Trophoblast cell (in vitro differentiated cells and primary cell): Measurements from ENCODE around the gene TASOR2. TPM values are rescaled to one million over a fixed set of nuclear protein-coding genes. Genes with fewer than 3 reads are reported as not detected.

ENCODE experiments used
- DNase-seq, 2 donors: peaks; one replicate each; pipeline ENCODE4 v3.0.0-alpha.2; 2016
- H2AFZ ChIP-seq: 2 replicates; pipeline ENCODE4 v1.6.1; 2013; ENCODE audit warnings: low read length, moderate library complexity, mild to moderate bottlenecking; ENCODE audit not compliant: insufficient read depth, poor library complexity
- H2AK5ac ChIP-seq: 2 replicates; pipeline ENCODE4 v1.6.1; 2013; ENCODE audit warnings: mild to moderate bottlenecking, low read length
- H2BK120ac ChIP-seq: 2 replicates; pipeline ENCODE4 v1.6.1; 2013; ENCODE audit warnings: low read length, mild to moderate bottlenecking, moderate library complexity; ENCODE audit not compliant: insufficient read depth, poor library complexity
- H2BK12ac ChIP-seq: 2 replicates; pipeline ENCODE4 v1.6.1; 2013; ENCODE audit warnings: mild to moderate bottlenecking, low read length, moderate library complexity
- H2BK5ac ChIP-seq: 2 replicates; pipeline ENCODE4 v1.6.1; 2013; ENCODE audit warnings: low read length, low read depth, moderate library complexity, mild to moderate bottlenecking; ENCODE audit not compliant: poor library complexity
- H3K14ac ChIP-seq: 2 replicates; pipeline ENCODE4 v1.6.1; 2013; ENCODE audit warnings: mild to moderate bottlenecking, low read length
- H3K18ac ChIP-seq: 2 replicates; pipeline ENCODE4 v1.6.1; 2013; ENCODE audit warnings: mild to moderate bottlenecking, low read length
- H3K23ac ChIP-seq: 2 replicates; pipeline ENCODE4 v1.6.1; 2013; ENCODE audit warnings: low read length
- H3K27ac ChIP-seq: 2 replicates; pipeline ENCODE4 v1.5.1; 2013; ENCODE audit warnings: low read depth, mild to moderate bottlenecking, inconsistent platforms, low read length, moderate library complexity
- H3K27me3 ChIP-seq: 2 replicates; pipeline ENCODE4 v1.6.1; 2013; ENCODE audit warnings: inconsistent platforms, mild to moderate bottlenecking, low read length, moderate library complexity; ENCODE audit not compliant: insufficient read depth
- H3K36me3 ChIP-seq, 2 experiments: 1 replicate in 1 of 2; 2 replicates in 1 of 2; pipeline ENCODE4 v1.6.1; 2013; ENCODE audit warnings: low read length in 2 of 2, mild to moderate bottlenecking in 2 of 2, moderate library complexity in 1 of 2; ENCODE audit not compliant: insufficient read depth in 2 of 2, control insufficient read depth in 1 of 2
- H3K4ac ChIP-seq: 2 replicates; pipeline ENCODE4 v1.6.1; 2013; ENCODE audit warnings: low read depth, mild to moderate bottlenecking, low read length, moderate library complexity
- H3K4me1 ChIP-seq, 2 experiments: 1 replicate in 1 of 2; 2 replicates in 1 of 2; pipeline ENCODE4 v1.6.1; 2013; ENCODE audit warnings: low read length in 2 of 2, mild to moderate bottlenecking in 2 of 2, moderate library complexity in 1 of 2; ENCODE audit not compliant: insufficient read depth in 2 of 2, control insufficient read depth in 1 of 2
- H3K4me2 ChIP-seq: 2 replicates; pipeline ENCODE4 v1.6.1; 2013; ENCODE audit warnings: inconsistent platforms, mild to moderate bottlenecking, low read length, moderate library complexity
- H3K4me3 ChIP-seq: 2 replicates; pipeline ENCODE4 v1.5.1; 2013; ENCODE audit warnings: mild to moderate bottlenecking, low read depth, low read length, inconsistent platforms
- H3K79me1 ChIP-seq: one replicate; pipeline ENCODE4 v1.6.1; 2013; ENCODE audit warnings: low read length
- H3K79me2 ChIP-seq: 2 replicates; pipeline ENCODE4 v1.6.1; 2013; ENCODE audit warnings: low read length, mild to moderate bottlenecking; ENCODE audit not compliant: control insufficient read depth, insufficient read depth, poor library complexity
- H3K9ac ChIP-seq: 2 replicates; pipeline ENCODE4 v1.6.1; 2013; ENCODE audit warnings: mild to moderate bottlenecking, low read length
- H3K9me3 ChIP-seq: 2 replicates; pipeline ENCODE4 v1.6.1; 2013; ENCODE audit warnings: low read depth, mild to moderate bottlenecking, control low read depth, inconsistent platforms, low read length; ENCODE audit not compliant: insufficient read depth
- H4K12ac ChIP-seq: 2 replicates; pipeline ENCODE4 v1.6.1; 2013; ENCODE audit warnings: low read depth, mild to moderate bottlenecking, low read length, moderate library complexity
- H4K8ac ChIP-seq: 2 replicates; pipeline ENCODE4 v1.6.1; 2013; ENCODE audit warnings: low read depth, mild to moderate bottlenecking, low read length, moderate library complexity
- H4K91ac ChIP-seq: one replicate; pipeline ENCODE4 v1.6.1; 2013; ENCODE audit warnings: low read depth, mild to moderate bottlenecking, low read length, moderate library complexity
- whole genome bisulfite sequencing: extraction: QIAGEN DNeasy Blood & Tissue Kit; methylation state at CpG from one replicate; pipeline ENCODE4 v1.1.7; 2013; ENCODE audit warnings: missing lambda C conversion rate; ENCODE audit not compliant: insufficient read length, insufficient coverage; ENCODE audit errors: extremely low coverage; 5-methylcytosine and 5-hydroxymethylcytosine counted together
- polyA plus RNA-seq: library from polyadenylated mRNA; stranded (reverse); fragments of 200-250 nt; gene quantifications from 2 replicates; pipeline ENCODE4 v1.2.3, GENCODE V29; 2013

Gene TASOR2, protein sequence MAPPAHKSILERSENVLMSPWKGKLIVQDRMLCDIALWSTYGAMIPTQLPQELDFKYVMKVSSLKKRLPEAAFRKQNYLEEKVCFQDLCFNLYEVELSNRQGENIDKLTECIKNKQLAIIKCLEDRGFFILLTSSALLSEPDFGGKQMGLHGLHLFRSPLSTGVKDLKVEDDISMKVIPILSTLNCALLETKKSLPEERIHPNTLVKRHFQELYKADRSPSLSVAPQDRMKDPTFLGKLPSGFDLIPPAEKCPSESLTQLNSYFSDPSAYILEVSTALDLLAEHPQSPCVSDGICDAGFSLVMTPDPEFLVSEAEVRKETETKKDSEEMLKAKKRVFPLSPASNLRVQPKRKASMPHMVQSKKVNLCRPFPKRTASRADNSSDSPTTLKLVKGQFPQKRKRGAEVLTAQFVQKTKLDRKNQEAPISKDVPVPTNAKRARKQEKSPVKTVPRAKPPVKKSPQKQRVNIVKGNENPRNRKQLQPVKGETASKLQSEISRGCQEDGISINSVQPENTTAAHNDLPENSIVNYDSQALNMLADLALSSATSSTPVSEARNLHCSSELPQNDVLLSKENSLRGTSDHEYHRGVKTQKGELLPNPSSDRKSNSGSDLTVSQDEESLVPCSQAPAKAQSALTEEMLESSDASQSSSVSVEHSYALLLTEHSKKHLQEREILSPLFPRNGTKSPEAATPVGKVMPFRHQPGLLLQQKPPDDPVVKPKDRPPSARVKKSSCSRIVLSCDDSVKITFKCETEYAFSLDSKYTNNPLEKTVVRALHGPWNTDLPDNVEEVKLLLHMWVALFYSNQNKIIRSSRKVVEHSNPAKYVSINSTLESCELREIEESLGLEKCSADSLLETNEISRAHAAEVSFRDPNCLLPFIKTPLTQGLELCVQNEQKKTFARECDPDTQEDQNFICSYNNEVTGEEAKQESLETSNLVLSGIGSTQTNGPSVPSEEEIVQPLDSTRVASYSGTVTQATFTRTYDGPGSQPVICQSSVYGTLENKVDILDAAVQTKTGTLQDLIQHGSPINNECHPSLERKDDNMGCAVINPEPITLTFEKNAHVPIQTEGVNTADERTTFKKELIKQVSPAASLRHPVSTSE (N-terminal part only)
- 28.3 and 29.3 TPM in 2 replicates for polyA plus RNA-seq

DNA sequence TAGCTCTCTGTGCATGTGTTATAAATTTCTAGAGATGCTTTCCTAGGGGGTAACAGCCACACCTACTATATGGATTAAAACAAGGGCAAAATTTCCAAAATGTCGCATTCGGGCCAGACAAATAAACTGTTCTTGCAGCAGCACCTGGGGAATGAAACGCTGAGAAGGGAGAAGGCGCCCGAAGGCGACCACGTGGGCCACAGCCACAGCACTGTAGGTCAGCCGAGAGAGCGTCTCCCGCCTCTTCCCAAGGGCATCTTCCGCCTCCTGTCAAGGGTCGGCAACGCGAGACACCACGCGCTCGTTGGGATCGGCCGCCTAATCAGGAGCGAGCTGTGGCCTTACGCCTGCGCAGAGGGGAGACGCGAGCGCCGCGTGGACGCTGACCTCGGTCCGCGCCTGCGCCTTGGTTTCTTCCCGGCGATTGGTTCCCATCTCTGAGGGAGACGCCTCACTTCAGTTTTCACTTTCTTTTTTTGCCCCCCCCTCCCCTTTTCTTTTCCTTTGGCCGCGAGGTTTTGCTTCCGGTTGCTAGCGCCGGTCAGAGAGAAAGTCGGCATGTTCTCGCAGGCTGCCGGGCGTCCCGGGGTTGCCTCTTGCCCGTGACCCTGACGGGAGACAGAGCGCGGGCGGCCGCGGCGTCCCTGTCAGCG, at the start of gene TASOR2:
Gene TASOR2, plus strand, starts transcription at position 521 of the 653 bp plus-strand sequence. CDS start 35,805 bp downstream, outside the sequence.
- Histone ChIP-seq H3K18ac (peak within 1 kb of the TSS; percentile 67), H3K14ac (peak within 1 kb of the TSS; percentile 82), H3K27ac (peak within 1 kb of the TSS; percentile 81), H3K4me3 (peak within 1 kb of the TSS; percentile 97), H3K79me1 (peaks cover 8% of the 10 kb centered on the region), H3K79me2 (peaks cover 8% of the 10 kb centered on the region), H2BK5ac (peak within 1 kb of the TSS; percentile 58), H4K12ac (peak within 1 kb of the TSS; percentile 57), H2BK12ac (no peak within 1 kb of the TSS), H4K91ac (peak within 1 kb of the TSS; percentile 75), H2AFZ (peak within 1 kb of the TSS; percentile 77), H3K4me1 (no peaks in the 10 kb centered on the region), H4K8ac (peak within 1 kb of the TSS; percentile 83), H3K4me2 (peak within 1 kb of the TSS; percentile 98), H3K23ac (no peak within 1 kb of the TSS), H3K9ac (peak within 1 kb of the TSS; percentile 95), H3K4ac (peak within 1 kb of the TSS; percentile 35), H3K9me3 (no peaks in the 10 kb centered on the region), H3K27me3 (no peaks in the 10 kb centered on the region), H3K36me3 (no peaks in the 10 kb centered on the region), H2AK5ac (peak within 1 kb of the TSS; percentile 38), H2BK120ac (peak within 1 kb of the TSS; percentile 85)
- peak; percentile 98 to 100 for DNase-seq
- WGBS = no CpG with 5 or more reads among the region's 54 CpGs

DNA sequence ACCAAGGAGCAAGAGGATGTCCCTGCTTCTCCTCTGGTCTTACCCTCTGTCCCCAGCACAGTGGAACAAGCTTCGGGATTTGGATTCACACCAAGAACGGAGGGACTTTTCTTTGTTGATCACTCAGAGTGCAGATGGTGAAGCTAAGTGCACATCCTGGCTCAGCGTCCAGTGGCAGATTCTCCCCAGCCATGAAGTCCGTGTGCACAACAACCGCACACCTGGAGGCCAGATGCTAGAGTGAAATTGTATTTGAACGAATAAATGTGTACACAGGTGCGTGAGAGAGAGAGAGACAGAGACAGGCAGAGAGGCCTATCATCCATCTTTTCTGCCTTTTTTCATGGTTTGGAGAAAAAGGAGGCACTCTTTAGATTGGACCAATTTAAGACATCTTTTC, 49.7 kb upstream of the TASOR2 start:
- WGBS = no CpG with 5 or more reads among the region's 7 CpGs
- H3K79me2 ChIP-seq = no peaks in the 10 kb centered on the region

DNA sequence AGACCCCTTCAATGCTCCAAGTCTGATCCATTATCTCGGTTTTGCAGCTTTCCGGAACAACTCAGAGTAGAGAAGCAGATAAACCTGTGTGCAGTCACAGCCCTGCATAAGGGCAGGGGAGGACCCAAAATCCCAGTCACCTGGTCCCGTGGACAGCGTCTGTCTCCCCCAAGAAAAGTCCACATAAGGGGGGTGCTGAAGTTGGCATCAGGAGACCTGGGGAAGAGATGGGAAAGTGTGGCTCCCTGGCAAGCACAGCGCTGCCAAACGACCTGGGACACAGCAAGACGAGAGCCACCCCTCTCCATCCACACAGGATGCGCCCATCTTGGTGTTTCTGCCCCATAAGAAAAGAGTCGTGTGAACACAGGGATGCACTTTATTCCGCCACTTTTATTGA, 46.1 kb upstream of the TASOR2 start:
- no CpG with 5 or more reads among the region's 10 CpGs for WGBS
- Histone ChIP-seq H2AK5ac (no peak overlapping the region), H3K18ac (no peak overlapping the region), H3K79me2 (no peaks in the 10 kb centered on the region), H3K27ac (no peak overlapping the region), H2BK5ac (no peak overlapping the region), H3K23ac (no peak overlapping the region), H2BK120ac (no peak overlapping the region), H4K12ac (no peak overlapping the region), H3K14ac (no peak overlapping the region), H3K4ac (no peak overlapping the region), H3K4me3 (no peak overlapping the region), H4K8ac (no peak overlapping the region), H3K27me3 (no peaks in the 10 kb centered on the region), H3K4me1 (no peaks in the 10 kb centered on the region), H3K9me3 (peaks cover 4% of the 10 kb centered on the region), H2AFZ (no peak overlapping the region), H3K36me3 (peaks cover 7 to 12% of the 10 kb centered on the region in 2 experiments), H2BK12ac (no peak overlapping the region), H3K79me1 (no peaks in the 10 kb centered on the region), H4K91ac (no peak overlapping the region), H3K4me2 (no peak overlapping the region), H3K9ac (no peak overlapping the region)
- DNase-seq = no peak

More for the DNA sequence above, 49.7 kb upstream of the TASOR2 start:
- H3K27me3 ChIP-seq = no peaks in the 10 kb centered on the region
- H3K27ac ChIP-seq = no peak overlapping the region
- H3K4ac ChIP-seq = no peak overlapping the region
- peaks cover 2% of the 10 kb centered on the region for H3K9me3 ChIP-seq
- H4K8ac ChIP-seq = no peak overlapping the region
- H3K9ac ChIP-seq = no peak overlapping the region
- peaks cover under 1% of the 10 kb centered on the region in 2 experiments for H3K36me3 ChIP-seq
- peaks cover 0 to 2% of the 10 kb centered on the region in 2 experiments for H3K4me1 ChIP-seq
- no peak overlapping the region for H3K14ac ChIP-seq
- no peak overlapping the region for H4K12ac ChIP-seq
- DNase-seq = no peak
- no peaks in the 10 kb centered on the region for H3K79me1 ChIP-seq
- no peak overlapping the region for H2BK120ac ChIP-seq
- H3K18ac ChIP-seq = no peak overlapping the region
- H2BK5ac ChIP-seq = no peak overlapping the region
- no peak overlapping the region for H3K23ac ChIP-seq
- H2AFZ ChIP-seq = no peak overlapping the region
- no peak overlapping the region for H3K4me2 ChIP-seq
- no peak overlapping the region for H4K91ac ChIP-seq
- H2BK12ac ChIP-seq = no peak overlapping the region
- H2AK5ac ChIP-seq = no peak overlapping the region
- no peak overlapping the region for H3K4me3 ChIP-seq

DNA sequence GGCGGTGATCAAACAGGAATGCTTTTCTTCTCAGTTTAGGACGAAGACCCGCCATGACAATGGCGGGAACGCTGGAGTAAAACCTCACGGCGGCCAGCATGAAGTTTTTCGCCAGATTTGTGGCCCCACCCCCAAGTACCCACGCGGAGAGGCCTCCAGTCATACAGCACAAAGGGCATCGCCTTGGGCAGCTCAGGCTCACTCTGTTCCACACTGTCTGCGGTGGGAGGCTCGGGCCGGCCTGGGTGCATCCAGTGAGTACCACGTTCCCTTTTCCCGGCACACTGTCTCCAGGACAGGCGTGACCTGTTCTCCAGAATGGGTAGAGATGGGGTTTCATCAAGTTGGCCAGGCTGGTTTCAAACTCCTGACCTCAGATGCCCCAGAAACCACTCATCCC, 45.6 kb upstream of the TASOR2 start:
- H3K27me3 ChIP-seq = no peaks in the 10 kb centered on the region
- DNase-seq = no peak
- WGBS = no CpG with 5 or more reads among the region's 17 CpGs
- no peak overlapping the region for H4K12ac ChIP-seq
- no peaks in the 10 kb centered on the region for H3K4me1 ChIP-seq
- no peak overlapping the region for H3K18ac ChIP-seq
- H3K4ac ChIP-seq = no peak overlapping the region
- peaks cover 7 to 15% of the 10 kb centered on the region in 2 experiments for H3K36me3 ChIP-seq
- no peak overlapping the region for H2AFZ ChIP-seq
- peaks cover 4% of the 10 kb centered on the region for H3K9me3 ChIP-seq
- H2AK5ac ChIP-seq = no peak overlapping the region
- H3K4me3 ChIP-seq = no peak overlapping the region
- H2BK120ac ChIP-seq = no peak overlapping the region
- H3K27ac ChIP-seq = no peak overlapping the region
- H4K91ac ChIP-seq = no peak overlapping the region
- H3K79me1 ChIP-seq = no peaks in the 10 kb centered on the region
- no peak overlapping the region for H3K23ac ChIP-seq
- no peak overlapping the region for H2BK5ac ChIP-seq
- H3K4me2 ChIP-seq = no peak overlapping the region
- no peak overlapping the region for H3K14ac ChIP-seq
- H2BK12ac ChIP-seq = no peak overlapping the region
- no peak overlapping the region for H4K8ac ChIP-seq
- H3K79me2 ChIP-seq = no peaks in the 10 kb centered on the region
- no peak overlapping the region for H3K9ac ChIP-seq
